HepG2 (cell line): ENCODE results near the gene SLC15A3. TPM values are rescaled to one million over a fixed set of nuclear protein-coding genes. Genes with fewer than 3 reads are reported as not detected.
A peak's percentile ranks its signal among the peaks of the same experiment; 100 is the strongest.

Experiments used
- ATF2 ChIP-seq: sonication (generic); formaldehyde crosslinking; IDR thresholded peaks from 2 replicates; pipeline ENCODE4 v1.4.0; 2020; ENCODE audit warnings: missing genetic modification reagents
- GZF1 ChIP-seq: sonication (generic); formaldehyde crosslinking; IDR thresholded peaks from 2 replicates; pipeline ENCODE4 v1.5.1; 2020; ENCODE audit warnings: mild to moderate bottlenecking, missing genetic modification reagents
- IRF2 ChIP-seq: IDR thresholded peaks from 2 replicates; pipeline ENCODE4 v1.6.1; 2018; ENCODE audit warnings: missing genetic modification reagents, missing compliant biosample characterization
- JUN ChIP-seq: sonication (generic); formaldehyde crosslinking; IDR thresholded peaks from 2 replicates; pipeline ENCODE4 v1.4.0; 2020; ENCODE audit warnings: mild to moderate bottlenecking, missing genetic modification reagents
- NFYB ChIP-seq: sonication (generic); formaldehyde crosslinking; IDR thresholded peaks from 2 replicates; pipeline ENCODE4 v1.4.0; 2020; ENCODE audit warnings: missing genetic modification reagents
- NPAS2 ChIP-seq: sonication (generic); formaldehyde crosslinking; IDR thresholded peaks from 2 replicates; pipeline ENCODE4 v1.8.0; 2022; ENCODE audit warnings: mild to moderate bottlenecking, missing genetic modification reagents, borderline replicate concordance
- NR1H2 ChIP-seq: sonication (generic); formaldehyde crosslinking; IDR thresholded peaks from 2 replicates; pipeline ENCODE4 v1.8.1; 2022; ENCODE audit warnings: low read depth, missing genetic modification reagents, borderline replicate concordance
- RARG ChIP-seq: sonication (generic); formaldehyde crosslinking; IDR thresholded peaks from 2 replicates; pipeline ENCODE4 v1.4.0; 2020; ENCODE audit warnings: low read depth, mild to moderate bottlenecking, missing genetic modification reagents
- SMARCE1 ChIP-seq: fragments of 450-650 bp; IDR thresholded peaks from 2 replicates; pipeline ENCODE4 v1.6.1; 2017; ENCODE audit warnings: borderline replicate concordance
- ZBTB10 ChIP-seq: sonication (generic); formaldehyde crosslinking; IDR thresholded peaks from 2 replicates; pipeline ENCODE4 v1.4.0; 2020; ENCODE audit warnings: missing genetic modification reagents, borderline replicate concordance
- ZBTB39 ChIP-seq: sonication (generic); formaldehyde crosslinking; IDR thresholded peaks from 2 replicates; pipeline ENCODE4 v1.5.0; 2020; ENCODE audit warnings: missing genetic modification reagents
- ZNF281 ChIP-seq: sonication (generic); formaldehyde crosslinking; IDR thresholded peaks from 2 replicates; pipeline ENCODE4 v1.4.0; 2020; ENCODE audit warnings: missing genetic modification reagents, borderline replicate concordance
- ZNF441 ChIP-seq: sonication (generic); formaldehyde crosslinking; IDR thresholded peaks from 2 replicates; pipeline ENCODE4 v1.7.0; 2021; ENCODE audit warnings: missing genetic modification reagents, borderline replicate concordance
- ZNF740 ChIP-seq: sonication (generic); formaldehyde crosslinking; IDR thresholded peaks from 2 replicates; pipeline ENCODE4 v1.4.0; 2020; ENCODE audit warnings: missing genetic modification reagents
- ZNF83 ChIP-seq: sonication (generic); formaldehyde crosslinking; IDR thresholded peaks from 2 replicates; pipeline ENCODE4 v1.4.0; 2020; ENCODE audit warnings: missing genetic modification reagents, mild to moderate bottlenecking, borderline replicate concordance
- ZSCAN25 ChIP-seq: sonication (generic); formaldehyde crosslinking; IDR thresholded peaks from 2 replicates; pipeline ENCODE4 v1.8.0; 2022; ENCODE audit warnings: mild to moderate bottlenecking, missing genetic modification reagents
- ZUFSP ChIP-seq: sonication (generic); formaldehyde crosslinking; IDR thresholded peaks from 2 replicates; pipeline ENCODE4 v1.9.0; 2021; ENCODE audit warnings: missing genetic modification reagents, mild to moderate bottlenecking, borderline replicate concordance
- polyA plus RNA-seq, 8 experiments: library from polyadenylated mRNA; depleted of rRNA in 3 of 8; stranded (reverse) in 7 of 8; unstranded in 1 of 8; fragments of >200 nt; fragmentation: Illumina TruSeq in 4 of 8; extraction: Trizol in 4 of 8; gene quantifications; 2 replicates each; pipeline versions ENCODE4 v1.2.1 to v1.2.3, GENCODE V29; 2011 to 2016; ENCODE audit warnings: low read depth in 4 of 8, missing spikeins in 1 of 8, mixed read lengths in 1 of 8; ENCODE audit not compliant: insufficient read depth in 1 of 8
- total RNA-seq, 5 experiments: library from RNA; depleted of rRNA; stranded (reverse); fragments of >200 nt; fragmentation: Illumina TruSeq; extraction: Trizol; gene quantifications; 2 replicates each; pipeline ENCODE4 v1.2.3, GENCODE V29; 2016; ENCODE audit warnings: low read depth in 1 of 5

Gene SLC15A3
- total and polyA plus RNA-seq, 2 of the 13 experiments (the other 11 are each of a cell fraction or from before 2014, with no cell fraction given) = 0.45 to 0.77 TPM

- TF ChIP-seq ZNF281 = no peak
- TF ChIP-seq ZNF441 (CRISPR knock-in tag) = no peak
- 0 out of 2 replicates have a peak, but pooled peaks have one; percentile 37 for TF ChIP-seq GZF1
- no peak for TF ChIP-seq ZNF83
- TF ChIP-seq ZBTB39 = no peak
- no peak for TF ChIP-seq NR1H2 (CRISPR knock-in tag)
- TF ChIP-seq NFYB (CRISPR knock-in tag) = no peak
- no peak for TF ChIP-seq NPAS2 (CRISPR knock-in tag)
- peak; percentile 67 for TF ChIP-seq ZBTB10 (CRISPR knock-in tag)
- peak; percentile 55; the same call in 1 of the 2 replicates for TF ChIP-seq IRF2 (CRISPR knock-in tag)
- TF ChIP-seq RARG (CRISPR knock-in tag) = no peak
- TF ChIP-seq ZSCAN25 (CRISPR knock-in tag) = no peak
- TF ChIP-seq ZNF740 (CRISPR knock-in tag) = no peak
- TF ChIP-seq ATF2 (CRISPR knock-in tag) = no peak
- no peak for TF ChIP-seq ZUFSP
- no peak for TF ChIP-seq SMARCE1
- TF ChIP-seq JUN (CRISPR knock-in tag) = no peak
These were observed 38.0 kb downstream of the SLC15A3 start, which contains the start of gene TMEM109 (continued) for GRCh38 chr11:60913793-60914632.
